NCI-H1694 treated with DMSO at 0.1 percent for 48 hours (cell line): ENCODE data around the gene CCNC.
"Not testable (repeated sequence)": the region's sequence is repeated elsewhere in the genome, so short reads cannot be mapped to it uniquely, and the experiment has no call there.

Source experiments
- DNase-seq: peaks from one replicate; lab custom pipeline; 2025; lab: John Stamatoyannopoulos, UW

CCNC gene

DNA sequence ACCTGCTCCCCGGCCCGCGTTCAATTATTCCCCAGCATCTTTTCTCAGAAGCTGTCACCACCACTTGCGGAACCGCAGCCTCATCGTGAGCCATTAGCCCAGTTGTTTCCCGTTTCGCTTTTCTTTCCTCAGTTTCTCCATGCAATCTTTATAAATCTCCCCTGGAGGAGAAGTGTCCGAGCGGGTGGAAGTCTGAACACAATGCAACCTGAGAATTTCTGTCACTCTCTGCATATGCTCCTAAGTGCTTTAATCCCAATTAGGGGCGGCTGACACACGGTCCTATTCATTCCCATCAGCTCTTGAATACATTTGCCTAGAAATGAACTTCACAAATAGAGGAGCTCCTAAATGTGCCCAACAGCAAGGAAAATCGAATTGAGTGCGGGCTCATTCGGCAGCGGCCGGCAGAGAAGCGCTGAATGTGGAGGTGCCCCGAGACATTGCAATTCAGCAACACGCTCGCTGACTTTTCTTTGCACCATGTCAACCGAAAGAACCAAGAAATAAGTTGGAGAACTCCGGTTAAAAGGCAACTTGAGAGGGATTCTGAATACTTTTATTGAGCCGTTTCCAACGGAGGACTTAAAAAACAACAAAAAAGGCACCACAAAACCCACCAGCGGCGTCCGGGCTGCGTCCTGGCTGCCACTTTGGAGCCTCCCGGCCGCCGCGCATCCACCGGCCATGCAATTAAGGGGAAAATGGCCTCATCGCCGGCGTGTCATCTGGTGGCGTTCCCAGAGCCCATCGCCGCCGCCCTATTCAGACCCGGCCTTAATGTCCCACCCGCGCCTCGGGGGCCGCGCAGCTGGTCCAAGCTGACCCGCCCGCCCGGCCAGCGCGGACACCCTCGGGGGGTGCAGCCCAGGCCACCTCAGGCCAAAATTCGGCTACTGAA, 34.3 kb upstream of the CCNC start:
- DNase-seq, result no peak

DNA sequence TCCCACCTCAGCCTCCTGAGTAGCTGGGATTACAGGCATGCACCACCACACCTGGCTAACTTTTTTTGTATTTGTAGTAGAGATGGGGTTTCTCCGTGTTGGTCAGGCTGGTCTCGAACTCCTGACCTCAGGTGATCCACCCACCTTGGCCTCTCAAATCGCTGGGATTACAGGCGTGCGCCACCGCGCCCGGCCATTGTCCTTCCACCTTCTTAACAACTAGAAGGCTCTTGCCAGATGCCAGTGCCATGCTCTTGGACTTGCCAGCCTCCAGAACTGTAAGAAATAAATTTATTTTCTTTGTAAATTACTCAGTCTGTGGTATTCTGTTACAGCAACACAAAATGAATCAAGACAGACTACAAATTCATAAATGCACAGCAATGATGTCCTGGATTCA, 26.2 kb upstream of the CCNC start:
- not testable (repeated sequence) for DNase-seq

DNA sequence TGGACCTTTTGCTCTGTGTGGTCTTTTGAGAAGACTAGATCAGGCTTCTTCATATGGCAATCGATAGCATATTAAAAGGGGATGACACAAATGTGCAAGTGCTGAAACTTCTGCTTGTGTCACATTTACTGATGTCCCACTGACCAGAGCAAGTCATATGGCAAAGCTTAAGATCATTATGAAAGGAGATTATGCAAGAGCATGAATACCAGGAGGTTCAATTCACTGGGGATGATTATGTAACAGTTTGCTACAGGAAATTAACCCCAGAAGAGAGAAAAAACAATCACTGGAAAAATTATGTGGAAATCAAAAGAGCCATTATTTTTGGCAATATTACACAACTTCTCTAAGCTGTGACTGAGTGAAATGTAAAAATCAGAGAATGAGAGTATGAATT, 24.4 kb upstream of the CCNC start:
- no peak for DNase-seq

DNA sequence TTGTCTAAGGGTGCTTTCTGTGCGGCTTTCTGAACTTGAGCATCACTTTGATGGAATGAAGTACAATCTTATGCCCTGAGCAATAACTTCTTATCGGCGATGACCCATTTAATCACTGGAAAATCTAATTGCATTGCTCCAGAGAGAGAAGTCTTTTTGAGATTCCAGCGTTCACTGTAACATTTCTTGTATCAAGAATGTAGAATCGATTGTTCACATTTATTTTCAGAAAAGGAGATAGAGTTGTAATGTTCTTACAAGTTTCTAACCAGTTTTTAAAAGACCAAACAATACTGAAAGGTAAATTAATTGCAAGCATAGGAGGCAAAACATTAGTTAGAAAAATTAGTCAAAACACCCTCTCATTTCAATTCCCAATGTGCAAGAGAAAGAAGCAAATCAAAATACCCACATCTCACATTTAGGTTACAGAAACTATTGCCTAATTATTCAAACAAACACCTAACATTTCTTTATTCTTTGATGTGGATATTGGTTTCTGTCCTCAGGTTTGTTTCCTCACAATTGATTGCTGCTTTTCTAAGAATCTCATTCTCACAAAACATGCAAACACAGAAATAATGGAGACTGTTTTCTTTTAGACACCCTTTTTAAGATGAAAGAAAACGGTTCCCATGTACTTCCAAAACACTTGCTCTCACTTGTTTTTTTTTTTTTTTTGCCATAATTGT, 23.4 kb upstream of the CCNC start:
- no peak for DNase-seq

DNA sequence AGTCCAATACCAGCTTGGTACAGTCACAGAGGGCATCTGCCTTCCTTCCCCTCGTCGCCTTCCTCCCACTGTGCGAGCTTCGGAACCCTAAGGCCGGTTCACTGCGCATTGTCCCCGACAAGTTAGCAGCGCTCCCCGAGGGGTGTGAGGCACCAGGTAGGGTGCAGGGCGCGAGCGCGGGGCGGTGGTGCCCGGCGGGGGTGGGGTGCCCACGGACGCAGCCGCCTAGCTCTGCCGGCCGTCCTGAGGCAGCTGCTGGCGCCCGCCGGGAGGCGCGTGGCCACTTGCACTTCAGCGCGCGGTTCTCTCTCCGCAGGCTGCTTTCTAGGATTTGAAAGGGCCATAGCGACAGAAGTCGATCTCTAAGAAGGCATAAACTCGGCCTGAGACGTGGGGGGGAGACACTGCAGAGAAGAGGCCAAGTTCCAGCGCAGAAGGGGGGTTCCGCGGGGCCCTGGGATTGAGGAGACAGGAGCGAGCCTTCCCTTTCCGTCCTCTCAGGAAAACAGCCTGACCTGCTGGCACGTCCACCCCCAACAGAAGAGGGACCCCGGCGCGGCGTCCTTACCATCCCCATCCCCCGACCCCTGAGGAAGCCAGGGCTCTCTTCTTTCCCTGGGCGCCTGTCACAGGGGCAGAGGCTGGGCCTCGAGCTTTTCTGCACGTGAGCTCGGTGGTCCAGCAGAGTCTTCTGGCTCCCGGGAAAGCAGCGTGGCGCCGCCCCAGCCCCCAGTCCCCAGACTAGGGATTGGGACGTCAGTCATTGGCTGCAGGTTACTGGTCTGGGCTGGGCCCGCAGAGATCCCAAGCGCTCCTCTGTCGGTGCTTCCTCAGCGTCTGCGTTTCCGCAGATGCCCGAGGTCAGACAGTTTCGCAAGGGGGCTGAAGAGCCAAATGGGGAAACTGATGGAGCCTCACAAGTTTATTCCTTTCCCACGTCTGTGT, 22.5 kb upstream of the CCNC start:
- DNase-seq, result no peak

DNA sequence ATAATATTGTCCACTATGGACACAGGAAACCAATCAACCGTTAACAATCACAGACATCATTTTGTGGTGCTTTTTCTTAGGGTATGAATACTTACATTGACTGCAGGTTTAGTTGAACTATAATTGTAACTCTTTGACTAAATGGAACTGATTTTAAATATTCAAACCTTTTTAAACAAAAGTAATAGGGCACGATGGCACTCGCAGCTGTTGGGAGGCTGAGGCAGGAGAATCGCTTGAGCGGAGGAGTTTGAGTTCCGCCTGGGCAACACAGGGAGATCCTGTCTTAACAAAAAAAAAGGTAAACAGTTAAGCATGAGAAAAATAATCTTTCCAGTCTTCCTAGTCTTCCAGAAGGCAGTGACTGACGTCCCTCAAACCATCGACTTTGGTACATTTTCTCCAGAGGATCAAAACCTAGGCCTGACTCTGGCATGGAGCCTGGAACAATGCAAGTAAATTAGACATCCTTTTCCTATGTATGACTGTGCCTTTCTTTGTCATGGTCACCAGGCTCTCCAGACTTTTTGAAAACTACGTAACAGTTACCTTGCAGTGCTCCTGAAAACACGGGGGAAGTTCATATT, 21.5 kb upstream of the CCNC start:
- DNase-seq, result no peak

DNA sequence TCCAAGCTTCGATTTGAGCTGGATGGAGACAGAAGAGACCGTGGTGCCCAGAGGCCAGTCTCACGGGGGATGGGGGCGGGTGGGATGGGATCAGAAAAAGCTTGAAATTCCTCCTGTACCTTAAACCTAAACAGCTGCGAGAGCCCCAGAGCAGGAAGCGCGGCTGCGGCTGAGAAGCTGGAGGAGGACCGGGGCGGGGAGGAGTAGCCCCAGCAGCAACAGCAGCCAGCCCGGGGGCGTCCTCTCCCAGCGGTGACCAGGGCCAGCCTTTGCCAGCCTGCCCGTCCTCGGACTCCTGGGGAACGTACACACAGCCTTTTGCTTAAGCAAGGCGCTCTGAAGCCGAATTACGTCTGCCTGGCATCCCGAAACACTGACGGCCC, 20.8 kb upstream of the CCNC start:
- peak; percentile 22 for DNase-seq

DNA sequence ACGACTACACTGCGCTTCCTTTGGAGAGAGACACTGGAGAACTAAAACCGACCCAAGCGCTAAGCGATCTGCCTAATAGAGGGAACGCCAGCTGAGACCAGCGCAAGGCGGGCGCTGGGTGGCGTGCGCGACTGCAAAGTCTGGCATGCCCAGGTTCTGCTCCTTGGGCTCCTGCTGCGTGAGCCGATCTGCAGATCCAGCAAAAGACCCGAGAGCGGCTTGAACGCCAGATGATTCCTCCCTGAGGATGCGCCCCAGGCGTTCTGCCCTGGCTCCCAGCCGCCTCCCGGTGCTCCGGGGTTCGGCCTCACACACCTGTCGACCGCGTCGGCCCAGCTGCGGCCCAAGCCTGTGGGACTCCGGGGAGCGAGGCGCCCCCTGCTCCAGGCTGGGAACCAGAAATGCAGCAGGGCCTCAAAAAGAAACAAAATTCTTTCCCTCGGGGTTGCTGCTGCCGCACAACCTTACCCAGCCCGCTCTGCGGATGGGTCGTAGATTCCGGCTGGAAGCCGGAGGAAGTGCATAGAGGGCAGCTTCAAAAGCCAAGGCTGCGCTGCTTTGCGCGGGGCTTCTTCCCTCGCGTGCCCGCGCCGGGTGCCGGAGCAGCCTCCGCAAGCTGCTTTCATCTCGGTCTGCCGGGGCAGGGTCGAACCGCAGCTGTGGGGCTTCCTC, 20.3 kb upstream of the CCNC start:
- DNase-seq, result peak; percentile 82

DNA sequence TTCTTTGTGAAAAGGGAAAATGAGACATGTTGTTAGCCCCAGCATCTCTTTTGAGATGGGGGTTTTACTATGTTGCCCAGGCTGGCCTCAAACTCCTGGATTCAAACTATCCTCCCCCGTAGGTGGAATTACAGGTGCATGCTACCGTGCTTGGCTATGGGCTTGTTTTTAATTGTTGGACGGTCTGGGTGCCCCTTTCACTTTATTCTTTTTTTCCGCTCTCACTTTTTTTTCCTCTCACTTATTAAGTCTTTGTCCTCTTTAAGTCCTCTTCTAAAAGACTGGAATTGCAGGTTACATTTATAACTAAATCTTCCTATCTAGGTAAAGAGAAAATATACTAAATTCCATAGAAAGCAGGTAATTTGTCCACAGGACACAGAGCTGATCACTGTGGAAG, 19.3 kb upstream of the CCNC start:
- DNase-seq, result no peak

DNA sequence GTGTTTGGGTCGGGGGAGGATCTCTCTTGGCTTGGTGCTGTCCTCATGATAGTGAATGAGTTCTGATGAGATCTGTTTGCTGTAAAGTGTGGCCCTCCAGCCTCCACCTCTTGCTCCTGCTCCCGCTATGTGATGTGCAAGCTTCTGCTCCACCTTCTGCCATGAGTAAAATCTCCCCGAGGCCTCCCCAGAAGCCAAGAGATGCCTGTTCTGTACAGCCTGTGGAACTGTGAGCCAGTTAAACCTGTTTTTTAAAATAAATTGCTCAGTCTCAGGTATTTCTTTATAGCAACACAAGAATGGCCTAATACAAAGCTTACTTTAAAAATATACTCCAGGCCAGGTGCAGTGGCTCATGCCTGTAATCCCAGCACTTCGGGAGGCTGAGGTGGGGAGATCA, 11.3 kb upstream of the CCNC start:
- DNase-seq, result no peak

DNA sequence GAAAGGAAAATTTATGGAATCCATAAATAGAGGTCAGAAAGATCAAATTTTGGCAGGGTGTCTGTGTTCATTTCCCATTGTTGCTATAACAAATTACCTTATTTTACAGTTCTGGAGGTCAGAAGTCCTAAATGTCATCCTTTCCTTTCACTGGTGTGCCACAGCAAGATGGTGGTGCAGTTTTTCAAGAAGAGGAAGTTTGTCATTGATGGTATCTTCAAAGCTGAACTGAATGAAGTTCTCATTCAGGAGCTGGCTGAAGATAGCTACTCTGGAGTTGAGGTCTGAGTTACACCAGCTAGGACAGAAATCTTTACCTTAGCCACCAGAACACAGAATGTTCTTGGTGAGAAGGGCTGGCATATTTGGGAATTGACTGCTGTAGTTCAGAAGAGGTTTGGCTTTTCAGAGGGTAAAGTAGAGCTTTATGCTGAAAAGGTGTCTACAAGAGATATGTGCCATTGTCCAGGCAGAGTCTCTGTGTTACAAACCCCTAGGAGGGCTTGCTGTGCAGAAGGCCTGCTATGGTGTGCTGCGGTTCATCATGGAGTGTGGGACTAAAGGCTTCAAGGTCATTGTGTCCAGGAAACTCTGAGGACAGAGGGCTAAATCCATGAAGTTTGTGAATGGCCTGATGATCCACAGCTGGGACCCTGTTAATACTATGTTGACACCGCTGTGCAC, 7.2 kb upstream of the CCNC start:
- no peak for DNase-seq

DNA sequence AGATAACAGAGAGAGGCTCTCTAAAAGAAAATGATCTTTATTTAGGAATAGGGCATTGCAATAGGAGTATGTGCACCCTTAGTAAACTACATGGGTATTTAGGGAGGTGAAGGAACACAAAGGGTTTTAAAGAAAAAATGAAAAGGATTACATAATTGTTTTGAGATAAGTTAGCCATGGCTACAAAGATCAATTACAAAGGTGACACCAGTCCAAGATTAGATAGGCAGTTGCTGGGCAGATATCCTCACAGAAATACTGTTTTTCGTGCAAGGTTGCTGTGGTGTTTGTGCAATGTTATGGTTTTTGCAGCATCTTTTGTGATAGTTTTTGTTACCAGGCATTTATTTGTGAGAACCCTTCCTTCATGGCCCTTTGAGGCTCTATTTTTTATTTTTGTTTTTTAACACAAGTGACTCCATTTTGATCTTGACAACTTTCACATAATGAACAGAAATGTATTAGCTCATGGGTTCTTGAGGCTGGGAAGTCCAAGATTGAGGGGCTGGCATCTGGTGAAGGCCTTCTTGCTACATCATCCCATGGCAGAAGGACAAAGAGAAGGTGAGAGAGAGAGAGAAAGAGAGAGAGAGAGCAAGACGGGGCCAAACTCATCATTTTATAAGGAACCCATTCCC, 5.6 kb upstream of the CCNC start:
- DNase-seq, result no peak

DNA sequence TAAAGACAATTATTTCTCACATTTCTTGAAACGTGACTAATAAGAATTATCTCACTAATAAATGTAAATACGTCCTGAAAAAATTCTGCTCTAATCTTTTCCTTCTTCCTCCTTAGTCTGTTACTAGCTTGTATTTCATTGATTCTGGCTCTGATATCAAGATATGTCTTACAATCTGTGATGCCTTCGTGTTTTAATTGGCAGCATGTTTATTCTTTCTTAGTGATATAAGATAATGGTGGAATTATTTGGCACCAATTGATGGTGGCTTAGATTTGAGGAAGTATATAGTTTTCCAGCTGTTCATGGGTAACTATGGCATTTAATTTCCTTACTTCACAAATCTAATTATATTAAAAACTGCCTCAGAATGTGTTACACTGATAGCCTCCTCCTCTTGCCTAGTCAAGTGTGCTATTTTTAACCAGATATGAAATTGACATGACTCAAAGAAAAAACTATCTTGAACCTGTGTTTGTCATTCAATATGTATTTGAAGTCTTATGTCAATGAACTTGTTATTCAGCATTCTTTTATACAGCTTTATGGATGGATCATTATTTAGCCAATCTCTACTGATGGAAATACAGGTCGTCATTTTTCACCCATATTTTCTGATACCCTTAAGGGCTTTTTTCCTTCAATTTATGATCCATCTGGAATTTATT, 5.3 kb downstream of the CCNC start:
- DNase-seq, result no peak

DNA sequence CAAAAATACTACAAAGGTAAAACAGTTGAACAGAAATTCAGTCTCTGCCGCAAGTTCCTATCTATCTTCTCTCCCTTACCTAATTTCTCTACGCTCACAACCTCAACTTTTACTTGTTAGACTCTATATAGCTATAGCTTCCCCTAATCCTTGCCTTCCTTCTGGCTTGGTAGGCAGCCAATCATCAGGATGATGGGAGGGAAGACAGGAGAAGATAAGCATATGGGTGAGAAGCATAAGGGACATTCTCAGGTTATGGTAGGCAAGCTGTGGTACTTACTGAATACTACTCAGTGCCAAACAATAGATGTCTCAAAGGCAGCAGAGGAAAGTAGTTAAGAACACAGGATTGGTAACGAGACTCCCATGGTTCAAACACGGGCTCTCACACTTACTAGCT, 7.8 kb downstream of the CCNC start:
- no peak for DNase-seq

DNA sequence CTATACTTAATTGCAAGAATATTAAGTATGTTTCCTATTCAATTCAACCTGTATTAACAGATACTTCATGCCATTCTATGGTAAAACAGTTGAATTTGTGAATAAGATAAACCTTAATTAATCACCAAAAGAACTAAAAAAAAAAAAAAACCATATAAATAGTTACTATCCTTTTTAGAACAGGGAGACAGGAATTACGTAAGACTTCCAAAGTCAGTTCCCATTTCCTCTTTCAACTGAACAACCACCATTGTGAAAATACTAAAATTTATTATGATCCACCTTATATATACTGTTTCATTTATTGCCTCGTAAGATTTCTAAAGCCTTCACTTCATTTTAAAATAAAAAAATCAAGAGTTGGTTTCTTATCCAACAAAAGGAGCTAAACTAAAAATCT, 9.4 kb downstream of the CCNC start:
- DNase-seq, result no peak

DNA sequence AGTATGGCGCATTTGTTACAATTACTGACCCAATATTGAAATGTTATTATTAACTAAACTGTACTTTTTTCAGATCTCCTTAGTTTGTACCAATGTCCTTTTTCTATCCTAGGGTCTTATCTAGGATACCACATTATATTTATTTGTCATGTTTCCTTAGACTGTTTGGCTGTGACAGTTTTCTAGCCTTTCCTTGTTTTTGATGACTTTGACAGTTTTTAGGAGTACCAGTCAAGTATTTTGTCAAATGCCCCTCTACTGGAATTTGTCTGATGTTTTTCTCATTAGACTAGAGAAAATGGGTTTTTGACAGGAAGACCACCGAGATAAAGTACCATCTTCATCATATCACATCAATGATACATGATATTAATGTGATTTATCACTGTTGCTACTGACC, 14.6 kb downstream of the CCNC start:
- no peak for DNase-seq

DNA sequence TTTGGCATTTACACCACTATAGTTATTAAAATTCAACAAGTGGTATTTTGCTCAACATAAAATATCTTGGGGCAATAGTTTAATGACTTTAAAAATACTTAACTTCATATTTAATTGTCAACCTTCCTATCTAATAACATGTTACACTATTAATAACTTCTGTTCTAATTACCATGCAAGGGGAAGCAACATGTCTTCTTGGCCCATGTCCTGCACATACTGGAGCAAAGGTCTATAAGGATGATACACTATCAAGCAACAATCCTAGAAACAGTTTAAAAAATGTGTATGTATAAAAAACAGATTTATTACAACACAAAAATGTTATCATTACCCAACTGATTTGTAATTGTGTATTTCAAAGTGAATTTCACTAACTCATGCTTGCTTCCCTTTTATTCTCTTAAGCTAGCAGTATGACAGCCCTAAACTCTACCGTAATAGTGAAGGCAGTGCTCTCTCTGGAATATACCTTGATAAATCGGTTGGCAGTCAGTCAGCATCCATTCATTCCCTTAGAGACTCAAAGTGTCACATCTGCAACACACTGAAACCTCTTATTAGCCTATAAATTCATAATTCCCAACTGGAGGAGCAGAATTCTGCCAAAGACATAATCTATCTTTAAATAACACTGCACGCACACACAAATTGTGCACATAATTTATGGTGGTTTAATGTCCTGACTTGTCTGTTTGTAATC, 18.3 kb downstream of the CCNC start:
- no peak for DNase-seq

DNA sequence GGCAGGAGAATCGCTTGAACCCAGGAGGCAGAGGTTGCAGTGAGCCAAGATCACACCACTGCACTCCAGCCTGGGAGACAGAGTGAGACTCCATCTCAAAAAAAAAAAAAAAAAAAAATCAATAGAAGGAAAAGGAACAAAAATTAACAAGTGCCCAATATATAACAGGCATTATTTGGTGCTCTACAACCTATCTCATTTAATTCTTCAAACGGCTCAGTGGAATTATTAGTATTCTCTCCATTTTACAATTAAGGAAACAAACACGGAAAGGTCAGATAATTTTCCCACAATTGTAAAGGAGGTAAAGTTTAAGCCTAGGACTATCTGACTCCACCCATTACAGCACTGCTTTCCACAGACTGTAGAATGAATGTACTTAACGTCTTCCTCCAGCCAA, 19.8 kb downstream of the CCNC start:
- no peak for DNase-seq

DNA sequence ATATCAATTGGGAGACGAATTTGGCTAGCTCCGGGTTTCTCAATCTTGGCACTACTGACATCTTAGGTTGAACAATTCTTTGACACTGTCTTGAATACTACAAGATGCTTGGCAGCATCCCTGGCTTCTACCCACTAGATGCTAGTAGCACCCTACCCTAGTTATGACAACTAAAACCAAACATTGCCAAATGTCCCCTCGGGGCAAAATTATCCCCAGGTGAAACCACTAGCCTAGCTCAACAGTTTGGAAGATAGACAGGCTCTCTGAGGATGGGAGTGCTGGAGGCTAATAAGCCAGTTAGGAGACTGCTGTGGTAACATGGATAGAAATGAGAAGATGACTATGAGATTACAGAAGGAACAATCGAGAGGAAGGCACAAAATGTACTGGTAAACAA, 20.9 kb downstream of the CCNC start:
- DNase-seq, result no peak
